Globus pallidus (tissue), 1 donor: Measurements from ENCODE around the gene EEA1.
"Not testable (repeated sequence)": the region's sequence is repeated elsewhere in the genome, so short reads cannot be mapped to it uniquely, and the experiment has no call there.

ENCODE experiments used
- DNase-seq: peaks from one replicate; pipeline ENCODE4 v3.0.0-alpha.2; 2015; ENCODE audit warnings: low spot score

EEA1 gene

DNA sequence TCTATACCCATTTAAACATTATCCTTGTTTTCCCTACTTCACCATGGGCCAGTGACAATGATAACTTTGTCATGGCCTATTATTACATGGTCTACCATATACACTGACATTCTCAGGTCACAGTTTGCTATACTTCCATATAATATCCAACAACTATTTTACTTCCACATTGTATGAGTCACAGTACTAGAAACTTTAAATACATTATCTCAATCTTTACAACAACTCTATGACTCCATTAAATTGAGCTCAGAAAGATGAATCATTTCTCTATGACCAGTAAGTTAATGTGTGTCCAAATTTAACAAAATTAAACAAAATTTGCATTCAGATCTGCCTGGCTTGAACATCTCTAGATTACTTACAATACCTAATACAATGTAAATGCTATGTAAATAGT lies 132.4 kb downstream of the EEA1 start:
- DNase-seq = no peak

DNA sequence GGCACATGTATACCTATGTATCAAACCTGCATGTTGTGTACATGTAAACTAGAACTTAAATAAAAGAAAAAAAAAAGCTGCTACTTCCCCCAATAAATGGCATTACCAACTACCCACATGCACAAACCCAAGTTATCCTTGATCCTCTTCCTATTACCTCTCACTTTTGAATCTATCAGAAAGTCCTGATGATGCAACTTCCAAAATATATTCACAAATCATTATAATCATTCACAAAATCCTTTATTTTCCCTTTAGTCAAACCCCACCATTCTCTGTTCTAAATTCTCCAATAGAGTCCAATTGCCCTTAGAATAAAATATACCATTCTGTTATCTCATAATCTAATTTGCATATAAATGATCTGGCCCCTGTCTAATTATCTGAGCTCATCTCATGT lies 134.3 kb downstream of the EEA1 start:
- no peak for DNase-seq

DNA sequence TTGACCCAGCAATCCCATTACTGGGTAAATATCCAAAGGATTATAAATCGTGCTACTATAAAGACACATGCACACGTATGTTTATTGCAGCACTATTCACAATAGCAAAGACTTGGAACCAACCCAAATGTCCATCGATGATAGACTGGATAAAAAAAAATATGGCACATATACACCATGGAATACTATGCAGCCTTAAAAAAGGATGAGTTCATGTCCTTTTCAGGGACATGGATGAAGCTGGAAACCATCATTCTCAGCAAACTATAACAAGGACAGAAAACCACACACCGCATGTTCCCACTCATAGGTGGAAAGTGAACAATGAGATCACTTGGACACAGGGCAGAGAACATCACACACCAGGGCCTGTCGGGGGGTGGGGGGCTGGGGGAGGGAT lies 134.7 kb downstream of the EEA1 start:
- DNase-seq = not testable (repeated sequence)

DNA sequence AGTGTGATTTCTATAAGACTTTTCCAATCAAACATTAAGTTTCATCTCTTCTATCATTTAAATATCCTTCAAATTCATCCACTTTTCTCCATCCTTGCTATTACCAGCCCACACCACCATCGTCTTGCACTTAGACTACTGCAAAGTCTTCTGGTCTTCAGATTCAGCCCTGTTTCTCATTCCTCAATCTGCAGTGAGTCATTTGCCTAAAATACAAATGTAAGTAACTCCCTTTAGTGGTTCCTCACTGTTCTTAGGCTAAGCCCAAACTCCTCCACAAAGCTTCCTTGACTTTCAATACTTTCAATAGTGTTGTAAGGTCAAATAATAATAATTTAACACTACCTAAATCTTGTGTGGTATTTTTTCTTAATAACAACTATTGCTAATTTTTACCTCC lies 143.1 kb downstream of the EEA1 start:
- DNase-seq = no peak

DNA sequence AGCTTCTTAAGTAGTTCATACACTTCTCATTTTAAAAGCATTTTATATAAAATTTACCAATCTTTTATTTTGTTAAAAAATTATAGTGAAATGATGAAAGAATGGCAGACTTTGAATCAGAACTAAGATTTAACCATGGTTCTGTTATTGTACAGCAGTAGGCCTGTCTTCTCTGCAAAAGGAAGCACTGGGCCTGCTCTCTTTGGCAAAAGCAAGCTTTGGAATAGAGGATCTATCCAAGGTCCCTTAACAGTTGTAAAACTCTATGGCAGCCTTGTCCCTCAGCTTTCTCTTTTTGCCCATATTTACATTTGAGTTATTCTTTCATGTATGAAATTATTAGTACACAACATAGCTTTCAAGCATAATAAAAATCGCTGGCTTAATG lies 143.5 kb downstream of the EEA1 start:
- DNase-seq = no peak

DNA sequence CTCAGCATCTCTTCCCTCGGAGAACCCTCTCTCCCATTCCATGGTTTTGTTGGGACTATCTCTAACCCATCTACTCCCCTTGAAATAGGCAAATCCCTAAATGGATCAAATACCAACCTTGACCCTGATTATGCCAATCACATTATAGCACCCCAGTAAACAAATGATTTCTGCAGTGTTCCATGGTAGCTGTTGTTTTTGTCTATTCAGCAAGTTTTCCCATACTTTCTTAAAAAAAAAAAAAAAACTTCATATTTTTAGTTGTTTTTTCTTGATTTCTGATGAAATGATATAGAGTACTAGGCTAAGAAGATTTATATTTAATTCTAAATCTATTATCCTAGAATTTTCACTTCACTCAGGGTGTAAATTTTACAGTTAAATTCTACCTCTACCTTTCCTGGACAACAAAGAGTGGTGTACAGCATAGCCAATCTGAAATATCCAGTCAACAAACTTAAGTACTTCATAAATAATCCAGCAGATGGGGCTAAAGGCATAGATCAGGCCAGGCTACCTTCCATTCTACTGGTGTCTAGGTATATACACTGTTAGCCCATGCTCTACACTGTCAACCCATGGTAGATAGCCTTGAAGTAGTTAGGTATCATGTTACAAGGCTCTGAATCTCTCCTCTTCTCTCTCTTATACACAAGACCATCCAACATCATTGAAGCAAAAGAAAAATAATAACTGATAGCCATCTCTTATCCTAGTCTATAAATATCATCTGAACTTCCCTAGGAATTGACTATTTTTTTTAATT lies 144.1 kb downstream of the EEA1 start:
- peak; percentile 60 for DNase-seq

DNA sequence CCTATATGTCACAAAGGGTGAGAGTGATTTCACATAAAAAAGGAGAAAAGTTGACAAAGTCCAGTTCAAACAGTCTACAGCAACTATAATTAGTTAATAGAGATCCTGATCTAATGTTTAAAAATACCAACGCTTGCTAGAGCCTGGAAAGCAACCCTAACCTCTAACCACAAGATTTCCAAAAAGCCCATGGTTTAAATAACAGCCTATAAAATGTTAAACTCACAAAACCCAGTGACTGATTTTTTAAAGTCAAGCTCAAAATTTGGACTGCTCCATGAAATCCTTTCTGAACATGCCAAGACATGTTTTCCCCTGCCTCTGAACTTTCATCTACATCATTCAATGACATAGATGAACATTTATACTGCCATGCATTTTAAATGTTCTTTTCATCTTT lies 144.7 kb downstream of the EEA1 start:
- DNase-seq = no peak

DNA sequence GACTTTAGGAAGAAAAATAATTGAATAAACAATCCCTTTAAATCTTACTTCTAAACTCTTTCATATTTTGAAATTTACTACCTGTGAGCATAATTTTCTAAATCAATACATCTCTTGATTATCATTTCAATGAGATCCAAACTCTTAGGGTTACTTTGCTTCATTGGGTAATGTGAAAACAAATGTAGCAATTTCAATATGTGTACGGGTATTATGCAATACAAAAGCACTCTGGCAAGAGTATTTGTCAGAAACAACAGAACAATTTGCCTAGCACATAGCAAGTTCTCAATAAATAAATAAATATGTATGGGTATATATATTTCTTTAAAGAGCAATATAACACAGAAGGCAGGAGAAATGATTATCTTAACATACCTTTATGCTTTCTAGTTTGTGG lies 149.2 kb downstream of the EEA1 start:
- DNase-seq = no peak

DNA sequence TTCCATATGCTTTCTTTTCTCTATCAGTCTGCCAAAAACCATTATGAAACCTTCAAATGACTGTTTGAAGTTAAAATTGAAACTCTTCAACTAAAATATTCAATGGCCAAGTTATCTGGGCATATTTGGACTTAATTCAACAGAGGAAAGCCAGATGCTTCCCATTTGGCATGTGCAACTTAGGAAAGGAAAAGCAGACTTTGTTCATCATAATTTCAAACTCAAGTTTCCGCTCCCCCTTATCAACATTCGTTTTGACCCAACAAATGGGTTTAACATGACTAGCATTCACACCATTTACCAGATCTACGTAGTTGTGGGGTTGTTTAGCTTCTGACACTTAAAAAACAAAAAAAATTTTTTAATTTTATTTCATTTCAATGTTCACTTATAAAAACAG lies 150.6 kb downstream of the EEA1 start:
- DNase-seq = no peak

DNA sequence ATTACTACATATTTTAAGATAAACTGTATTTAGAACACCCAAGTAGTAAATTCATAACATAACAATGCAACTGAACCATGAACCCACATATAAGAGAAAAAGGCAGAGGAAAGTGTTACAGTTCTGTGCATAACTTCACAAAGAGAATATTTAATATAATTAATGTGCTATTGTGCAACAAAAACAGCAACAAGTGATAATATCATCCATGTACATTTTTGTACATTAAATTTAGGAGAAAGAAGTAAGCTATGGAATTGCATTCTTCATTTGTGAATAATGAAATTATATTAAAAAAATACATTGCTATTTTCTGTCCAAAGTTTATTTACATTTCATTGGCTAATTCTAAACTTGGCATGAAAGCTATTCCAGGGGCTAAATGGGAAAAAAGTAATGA lies 153.7 kb downstream of the EEA1 start:
- DNase-seq = no peak

DNA sequence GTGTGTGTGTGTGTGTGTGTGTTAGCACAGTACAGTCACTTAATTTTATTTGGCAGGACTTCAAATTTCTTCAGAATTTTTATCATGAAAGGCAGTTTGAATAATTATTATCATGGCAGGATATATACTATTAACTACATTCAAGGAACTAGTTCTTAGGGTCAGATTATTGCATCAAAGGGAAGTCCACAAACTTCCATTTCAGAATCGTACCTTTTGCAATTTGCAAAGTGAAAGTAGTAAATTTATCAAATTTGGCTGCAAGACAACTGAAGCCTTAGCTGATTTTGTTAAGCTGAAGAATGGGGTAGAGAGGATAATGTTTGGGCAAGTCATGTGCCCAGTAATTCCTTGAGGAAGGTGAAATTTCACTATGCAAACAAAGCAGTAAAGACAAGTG lies 158.1 kb downstream of the EEA1 start:
- no peak for DNase-seq

DNA sequence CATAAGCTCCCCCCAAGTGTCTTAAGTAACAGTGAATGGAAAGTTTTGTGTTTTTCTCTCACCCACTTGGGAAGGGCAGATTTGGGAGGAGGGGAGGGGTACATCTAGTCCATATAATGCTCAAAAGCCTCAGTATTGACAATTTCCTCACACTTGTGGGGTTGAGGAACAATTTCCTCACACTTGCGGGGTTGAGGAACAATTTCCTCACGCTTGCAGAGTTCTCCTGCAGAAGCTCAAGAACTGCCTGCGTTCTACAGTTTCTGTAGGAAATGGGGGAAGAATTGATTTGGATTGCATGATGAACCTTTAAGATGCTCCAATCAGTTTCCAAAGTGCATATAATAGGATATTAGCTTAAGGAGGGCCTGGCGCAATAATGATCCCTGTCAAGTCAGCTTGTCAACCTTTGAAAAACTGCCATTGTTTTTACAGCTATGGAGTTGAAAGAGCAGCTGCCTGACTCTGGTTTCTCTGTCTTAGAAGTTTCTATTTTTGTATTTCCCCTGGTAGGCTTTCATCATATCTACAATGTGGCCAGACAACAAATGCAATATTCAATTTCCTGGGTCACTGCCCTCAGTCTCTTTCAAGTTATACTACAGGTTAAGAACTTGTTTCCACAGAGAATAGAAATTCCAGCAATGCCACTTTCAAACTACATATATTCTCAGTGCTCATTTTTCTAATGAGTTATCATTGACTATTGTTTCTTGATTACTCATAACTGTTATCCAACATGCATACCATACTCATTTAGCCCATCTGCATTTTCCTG lies 159.8 kb downstream of the EEA1 start:
- peak; percentile 24 for DNase-seq

DNA sequence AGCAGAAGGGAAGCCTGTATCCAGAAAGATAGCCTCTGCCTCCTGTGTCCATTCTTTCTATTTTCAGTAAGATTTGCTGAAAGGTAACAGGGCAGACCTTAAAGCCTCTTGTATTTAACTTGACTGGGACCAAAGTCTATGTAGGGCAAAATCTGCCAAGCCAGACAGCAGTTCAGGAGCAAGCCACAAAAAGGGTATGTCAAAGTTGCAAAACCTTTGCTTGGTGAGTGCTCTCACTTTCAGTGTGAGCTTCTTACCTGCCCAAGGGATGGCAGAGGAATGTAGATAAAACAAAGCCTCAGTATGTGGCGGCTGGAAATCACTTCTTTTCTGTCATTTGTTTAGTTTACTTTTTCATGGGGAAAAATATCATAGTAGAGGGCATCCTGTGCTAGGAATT lies 163.2 kb downstream of the EEA1 start:
- no peak for DNase-seq

DNA sequence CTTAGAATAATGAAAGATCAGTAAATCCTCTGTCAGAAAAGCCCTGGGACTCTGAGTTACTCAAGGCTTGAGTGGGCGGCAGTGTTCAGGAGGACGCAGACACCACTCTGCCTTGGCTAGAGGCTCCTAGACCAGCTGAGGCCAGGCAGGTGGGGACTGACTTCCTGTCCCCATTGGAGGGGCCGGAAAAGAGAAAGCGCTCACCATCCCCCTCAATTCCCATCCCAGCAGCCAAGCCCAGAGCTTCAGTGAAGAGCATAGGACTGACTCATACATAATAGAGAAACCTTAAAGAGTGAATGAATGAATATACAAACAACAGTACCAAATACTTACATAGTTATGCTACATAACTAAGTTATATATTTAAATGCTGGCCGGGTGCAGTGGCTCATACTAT lies 164.3 kb downstream of the EEA1 start:
- DNase-seq = no peak

DNA sequence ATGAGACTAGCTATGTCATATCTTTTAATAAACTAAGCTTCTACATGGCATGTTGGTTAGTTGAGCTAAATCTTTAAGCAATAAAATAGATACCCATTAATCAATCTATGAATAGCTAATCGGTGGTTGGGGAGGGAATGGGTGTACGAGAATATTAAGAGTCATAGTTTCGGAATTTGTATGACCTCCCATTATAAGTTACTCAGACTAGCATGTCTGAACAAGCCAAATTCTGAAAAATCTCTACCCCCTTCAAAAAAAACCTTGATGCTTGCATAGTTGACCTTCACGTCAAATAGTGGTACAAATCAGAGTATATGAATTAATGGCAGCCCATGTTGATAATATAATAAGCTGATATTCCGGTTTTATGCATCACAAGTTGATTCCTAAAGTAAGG lies 166.3 kb downstream of the EEA1 start:
- no peak for DNase-seq

DNA sequence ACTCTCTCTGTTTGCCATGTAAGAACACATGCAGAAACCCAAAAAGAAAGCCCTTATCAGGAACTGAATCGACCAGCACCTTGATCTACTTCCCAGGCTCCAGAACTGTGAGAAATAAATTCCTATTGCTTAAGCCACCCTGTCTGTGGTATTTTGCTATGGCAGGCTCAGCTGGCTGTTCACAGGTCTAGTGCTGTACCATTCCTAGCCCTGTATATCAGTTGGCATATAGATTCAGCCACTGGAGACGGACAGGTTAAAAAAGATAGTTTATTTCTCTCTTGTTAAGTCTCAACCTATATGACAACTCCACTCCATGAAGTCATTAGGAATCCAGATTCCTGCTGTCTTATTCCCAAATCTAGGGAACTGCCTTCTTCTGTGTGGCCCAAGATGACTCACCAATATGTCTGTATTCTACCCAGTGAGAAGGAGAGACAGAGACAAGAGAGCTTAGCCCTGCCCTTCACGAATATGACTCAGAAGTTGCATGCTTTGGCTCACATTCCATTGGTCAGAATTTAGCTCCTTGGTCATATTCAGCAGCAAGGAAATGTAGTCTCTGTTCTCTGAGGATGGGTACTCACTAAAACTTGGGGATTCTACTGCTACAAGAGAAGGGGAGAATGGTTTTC lies 169.3 kb downstream of the EEA1 start:
- no peak for DNase-seq

DNA sequence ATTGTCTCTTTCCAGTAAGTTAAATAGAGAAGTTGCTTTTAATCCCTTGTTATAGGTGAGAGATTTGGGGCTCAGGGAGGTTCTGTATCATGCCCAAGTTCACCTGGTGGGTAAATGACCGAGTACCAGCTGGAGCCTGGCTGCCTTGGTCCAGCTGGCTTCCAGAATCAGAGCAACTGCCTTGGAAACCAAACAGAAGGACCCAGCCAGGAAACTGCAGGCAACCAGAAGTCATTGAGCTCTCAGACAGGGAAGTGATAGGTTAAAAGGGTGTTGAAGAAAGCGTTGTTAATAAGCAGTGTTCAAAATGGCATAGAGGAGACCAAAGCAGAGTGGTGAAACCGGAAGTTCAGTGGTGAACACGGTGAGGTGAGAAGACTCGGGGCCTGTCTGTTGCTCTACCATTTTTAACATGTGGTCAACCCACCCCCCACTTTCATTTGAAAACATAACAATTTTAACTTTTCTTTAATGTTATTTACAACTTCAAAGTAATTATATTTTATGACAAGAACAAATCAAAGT lies 171.4 kb downstream of the EEA1 start:
- DNase-seq = no peak

DNA sequence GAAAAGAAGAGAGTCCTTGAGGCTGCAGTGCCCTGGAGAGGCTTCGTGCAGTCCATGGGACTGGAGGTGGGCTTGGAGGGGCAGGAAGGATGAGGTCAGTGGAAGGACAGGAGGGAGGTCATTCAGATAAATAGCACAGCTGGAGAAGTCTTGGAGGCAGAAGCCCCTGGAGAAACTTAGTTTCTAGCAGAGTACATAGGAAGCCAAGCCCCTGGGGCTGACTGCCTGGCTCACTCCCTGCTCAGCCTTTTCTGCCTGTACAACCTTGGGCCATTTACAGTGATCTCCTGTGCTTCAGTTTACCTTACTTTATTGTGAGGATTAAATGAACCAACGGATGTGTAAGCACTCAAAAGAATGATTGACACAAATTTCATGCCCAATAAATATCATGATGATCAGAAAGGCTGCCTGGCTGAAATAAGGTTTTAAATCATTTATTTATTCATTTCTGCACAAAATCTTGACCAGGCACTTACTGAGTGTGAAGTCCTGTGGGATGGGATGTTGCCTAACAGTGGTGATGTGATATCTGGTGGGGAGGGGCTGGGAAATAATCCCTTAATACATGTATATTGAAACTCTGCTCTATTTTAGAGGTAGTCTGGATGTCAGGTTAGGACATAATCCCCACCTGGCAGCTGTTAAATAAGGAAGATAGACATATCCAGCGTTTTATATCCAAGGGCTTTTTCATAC lies 172.0 kb downstream of the EEA1 start:
- DNase-seq = no peak

DNA sequence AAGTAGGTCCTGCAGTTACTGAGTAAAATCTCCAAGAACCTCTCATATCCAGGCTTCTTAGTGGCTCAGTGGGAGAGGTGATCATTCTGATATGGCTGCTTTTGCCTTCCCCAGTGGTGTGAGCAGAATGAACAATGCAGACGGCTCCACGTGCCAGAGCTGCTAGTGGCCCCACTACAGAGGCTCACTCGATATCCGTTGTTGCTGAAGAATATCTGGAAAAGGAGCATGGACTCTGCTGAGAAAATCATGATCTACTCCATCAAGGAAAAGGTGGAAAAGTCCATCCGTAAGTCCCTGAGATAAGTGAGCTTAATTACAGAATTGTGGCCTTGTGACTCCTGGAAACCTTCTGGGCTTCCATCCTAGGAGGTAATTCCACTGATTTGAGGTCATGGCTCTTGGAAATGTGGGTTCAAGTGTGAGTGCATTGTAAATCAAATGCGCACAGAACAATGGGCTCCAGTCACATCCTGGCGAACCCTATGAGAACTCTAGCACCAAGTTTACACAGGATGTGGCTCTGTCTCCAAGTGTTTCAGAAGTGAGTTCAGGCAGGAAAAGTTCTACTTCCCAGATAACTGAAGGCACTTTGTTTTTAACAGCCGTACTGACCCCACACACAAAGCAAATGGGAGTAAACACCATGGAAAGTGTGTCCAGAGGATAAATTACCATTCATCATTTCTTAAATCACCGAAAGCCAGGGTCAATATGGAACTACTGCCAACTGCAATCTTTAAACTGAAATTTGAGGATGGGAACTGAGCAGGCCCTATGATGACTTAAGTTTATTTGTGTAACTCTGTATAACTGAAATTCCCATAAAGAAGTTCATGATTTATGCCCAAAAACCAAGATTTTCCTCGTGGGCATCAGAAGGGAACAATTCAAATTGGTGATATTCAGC lies 174.9 kb downstream of the EEA1 start:
- DNase-seq = no peak

DNA sequence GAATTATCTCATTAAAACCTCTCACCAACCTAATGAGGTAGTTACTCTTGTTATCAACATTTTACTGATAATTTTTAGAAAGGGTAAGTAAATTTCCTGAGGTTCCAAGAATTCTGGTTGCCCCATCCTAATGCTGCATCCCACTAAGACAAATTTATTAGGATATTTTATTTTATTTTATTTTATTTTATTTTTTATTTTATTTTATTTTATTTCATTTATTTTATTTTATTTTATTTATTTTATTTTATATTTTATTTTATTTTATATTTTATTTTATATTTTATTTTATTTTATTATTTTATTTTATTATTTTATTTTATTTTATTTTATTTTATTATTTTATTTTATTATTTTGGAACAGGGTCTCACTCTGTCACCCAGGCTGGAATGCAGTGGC lies 179.4 kb downstream of the EEA1 start:
- not testable (repeated sequence) for DNase-seq

DNA sequence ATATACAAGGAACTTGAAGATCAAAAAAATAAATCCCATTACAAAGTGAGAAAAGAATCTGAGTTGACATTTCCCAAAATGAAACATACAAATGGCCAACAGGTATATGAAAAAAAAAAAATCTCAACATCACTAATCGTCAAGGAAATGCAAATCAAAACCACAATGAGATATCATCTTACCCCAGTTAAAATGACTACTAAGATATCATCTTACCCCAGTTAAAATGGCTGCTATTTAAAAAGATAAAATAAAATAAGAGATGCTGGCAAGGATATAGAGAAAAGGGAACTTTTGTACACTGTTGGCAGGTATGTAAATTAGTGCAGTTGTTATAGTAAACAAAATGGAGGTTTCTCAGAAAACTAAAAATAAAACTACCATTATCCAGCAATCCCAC lies 181.9 kb downstream of the EEA1 start:
- no peak for DNase-seq
